Measurements from ENCODE around the gene PRODH.
"Not testable (repeated sequence)": the region's sequence is repeated elsewhere in the genome, so short reads cannot be mapped to it uniquely, and the experiment has no call there.

The PRODH gene

GRCh38 chr22:18952022-18952421 is 15.9 kb upstream of the PRODH start:
- no peak for DNase-seq

- no peak for DNase-seq
Measured at GRCh38 chr22:18950141-18950540, 14.0 kb upstream of the PRODH start.

GRCh38 chr22:18947905-18948304 is 11.8 kb upstream of the PRODH start:
- no peak for DNase-seq

- not testable (repeated sequence) for DNase-seq
Measured at GRCh38 chr22:18947105-18947504, 11.0 kb upstream of the PRODH start.

GRCh38 chr22:18938691-18939090 is 2.6 kb upstream of the PRODH start:
- DNase-seq = not testable (repeated sequence)

GRCh38 chr22:18934688-18935087 is 1.4 kb downstream of the PRODH start:
- not testable (repeated sequence) for DNase-seq

DNA sequence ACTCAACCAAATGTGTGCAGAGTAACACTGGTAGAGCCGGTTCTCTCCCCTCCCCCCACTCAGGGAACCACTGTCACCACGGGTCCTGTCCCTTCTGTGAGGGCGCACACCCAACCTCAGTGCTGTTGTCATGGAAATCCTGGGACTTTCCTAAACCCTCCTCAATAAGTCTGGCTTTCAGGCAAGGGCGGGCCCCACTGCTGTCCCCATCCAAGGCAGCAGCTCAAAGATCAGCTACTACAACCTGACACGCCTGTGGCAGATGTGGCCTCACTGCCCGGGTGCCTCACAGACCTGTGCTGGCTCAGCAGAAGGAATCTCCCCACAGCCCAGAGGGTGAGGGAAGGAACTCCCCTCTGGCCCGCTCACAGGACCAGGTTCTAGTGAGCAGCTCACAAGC is 2.2 kb downstream of the PRODH start:
- no peak for DNase-seq

DNA sequence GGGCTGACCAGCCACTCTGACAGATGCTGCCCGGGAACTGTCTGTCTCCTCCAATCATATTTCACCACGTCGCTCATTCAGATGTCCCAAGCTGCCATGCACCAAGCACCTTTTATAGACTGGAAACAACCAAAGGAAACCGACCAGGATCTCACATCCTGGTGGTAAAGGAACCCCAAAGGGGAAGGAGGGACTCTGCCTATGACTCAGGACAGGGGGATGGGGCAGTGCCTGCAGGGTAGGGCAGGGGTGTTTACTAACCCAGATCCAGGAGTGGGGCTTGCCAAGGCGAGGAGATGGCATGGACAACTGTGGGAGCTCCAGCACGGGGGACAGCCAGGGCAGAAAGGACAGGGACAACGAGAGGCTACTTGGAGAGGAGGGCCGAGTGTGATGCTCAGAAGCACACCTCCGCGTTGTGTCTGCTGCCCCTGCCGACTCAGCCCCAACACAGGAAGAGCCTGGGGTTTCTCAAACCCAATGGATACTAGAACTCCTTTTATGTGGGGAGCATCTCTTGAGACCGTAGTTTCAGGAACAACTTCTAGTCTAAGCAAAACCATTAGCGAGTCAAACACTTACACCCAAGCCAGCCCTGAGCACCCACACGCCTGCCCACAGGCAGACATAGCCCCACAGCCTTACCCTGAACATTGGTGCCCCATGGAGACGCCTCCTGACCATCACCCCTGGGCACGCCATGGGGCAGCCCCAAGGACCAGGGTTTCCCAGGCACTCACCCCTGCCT is 4.0 kb downstream of the PRODH start:
- DNase-seq = no peak

DNA sequence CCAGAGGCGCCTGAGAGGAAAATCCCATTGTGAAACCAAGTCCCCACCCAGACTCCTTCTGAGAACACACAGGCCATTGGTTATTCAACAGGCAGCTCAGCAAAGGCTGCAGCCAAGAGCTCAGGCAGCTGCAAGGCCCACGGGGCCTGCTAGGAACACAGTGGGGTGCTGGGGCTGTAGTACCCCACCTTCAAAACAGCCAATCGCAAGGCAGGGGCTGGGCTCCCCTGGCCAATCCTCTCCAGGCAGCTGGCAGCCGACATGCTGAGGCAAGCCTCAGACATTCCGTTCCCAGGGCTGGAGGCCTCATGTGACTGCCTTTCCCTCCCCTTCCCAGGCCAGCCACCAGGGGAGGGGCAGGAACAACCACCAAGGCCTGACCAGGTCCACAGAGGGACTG is 6.6 kb downstream of the PRODH start:
- DNase-seq = no peak

GRCh38 chr22:18927573-18927972 is 8.5 kb downstream of the PRODH start:
- no peak for DNase-seq

DNA sequence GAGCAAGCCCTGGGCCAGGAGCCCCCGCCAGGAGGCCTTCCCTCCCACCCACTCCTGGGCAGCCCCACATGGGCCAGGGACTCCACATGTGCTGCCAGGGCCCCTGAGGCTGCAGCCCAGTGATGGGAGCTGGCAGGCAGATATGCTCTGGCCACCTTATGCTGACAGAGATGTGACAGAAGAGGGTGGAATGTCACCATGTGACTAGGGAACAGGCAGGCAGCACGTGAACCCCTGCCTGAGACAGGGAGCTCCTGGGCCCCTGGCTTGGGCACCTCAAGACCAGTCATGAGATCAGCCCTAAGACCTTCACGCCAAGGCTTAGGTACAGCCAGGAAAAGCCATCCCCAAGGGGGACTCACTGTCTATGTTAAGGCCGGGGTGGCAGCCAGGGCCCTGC is 9.1 kb downstream of the PRODH start:
- DNase-seq = no peak

DNA sequence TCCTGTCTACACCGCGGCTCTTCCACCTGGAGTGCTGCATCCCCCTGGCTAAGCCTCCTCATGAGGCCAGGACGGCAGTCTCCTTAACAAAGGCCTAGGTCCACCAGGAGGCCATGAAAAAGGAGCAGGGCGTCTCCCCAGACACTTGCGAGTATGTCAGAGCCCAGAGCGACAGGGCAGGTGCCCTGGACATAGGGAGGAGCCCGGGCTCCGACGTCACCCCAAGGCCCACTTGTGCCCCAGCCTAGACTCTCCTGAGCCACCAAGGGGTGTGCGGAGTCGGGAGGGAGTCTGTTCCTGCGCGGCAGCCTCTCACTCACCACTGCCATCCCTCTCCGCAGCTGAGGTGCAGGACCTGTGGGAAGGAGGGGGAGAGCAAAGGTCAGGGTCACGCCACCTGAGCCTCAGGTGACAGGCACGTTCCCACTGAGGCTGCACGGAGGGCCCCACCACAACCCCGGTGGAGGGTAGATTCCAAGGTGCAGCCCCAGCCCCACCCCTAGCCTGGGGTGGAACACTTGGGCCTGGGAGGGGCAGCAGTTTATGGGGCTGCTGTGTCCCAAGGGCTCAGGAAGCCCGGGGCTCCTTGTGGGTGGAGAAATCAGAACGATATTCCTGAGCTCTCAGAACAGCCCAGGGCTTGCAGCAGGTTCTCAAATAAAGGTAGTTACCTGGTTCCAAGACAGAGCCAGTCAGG is 10.6 kb downstream of the PRODH start:
- no peak for DNase-seq

DNA sequence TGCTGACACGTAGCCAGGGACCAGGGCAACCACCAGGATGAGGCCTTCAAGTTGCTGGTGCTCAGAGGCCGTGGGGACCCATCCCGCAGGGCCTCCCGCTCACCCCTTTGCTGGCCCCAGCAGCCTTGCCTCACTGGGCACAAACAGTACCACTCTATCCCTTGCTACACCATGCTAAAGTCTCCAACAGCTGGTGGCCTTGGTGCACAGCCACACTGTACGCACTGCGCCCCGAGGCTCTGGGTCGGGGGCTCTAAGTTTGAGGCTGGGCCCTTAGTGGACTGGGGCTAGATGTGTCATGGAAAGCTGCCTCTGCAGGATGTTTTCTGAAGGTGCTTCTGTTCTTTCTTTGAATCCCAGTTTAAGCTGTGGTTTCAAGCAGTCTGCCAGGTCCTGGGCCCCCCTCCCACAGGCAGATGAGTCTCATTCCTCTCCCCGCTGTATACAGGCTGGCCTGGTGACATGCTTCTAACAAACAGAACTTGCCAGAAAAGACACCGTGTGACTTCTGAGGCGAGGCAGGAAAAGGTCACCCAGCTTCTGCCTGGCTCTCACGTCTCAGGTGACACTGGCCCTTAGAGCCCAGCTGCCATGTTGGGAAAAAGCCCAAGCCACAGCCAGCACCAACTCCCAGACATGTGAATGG is 15.7 kb downstream of the PRODH start:
- not testable (repeated sequence) for DNase-seq

DNA sequence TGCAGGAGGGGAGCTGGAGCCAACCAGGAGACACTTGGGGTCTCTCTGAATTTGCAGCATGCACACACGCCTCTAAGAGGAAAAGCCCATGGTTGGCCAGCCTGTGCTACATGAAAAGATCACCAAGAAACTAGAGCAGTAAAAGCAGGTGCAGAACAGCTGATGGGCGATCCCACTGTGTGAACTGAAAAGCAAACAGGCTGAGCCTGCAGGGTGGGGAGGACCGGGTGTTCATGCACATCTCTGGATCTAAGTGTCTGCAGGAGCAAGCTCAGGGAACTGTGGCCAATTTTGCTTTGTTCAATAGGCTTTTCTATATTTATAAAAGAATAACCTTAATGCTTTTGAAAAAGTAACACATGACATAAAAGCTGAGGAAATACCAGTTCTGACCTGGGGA is 18.3 kb downstream of the PRODH start:
- not testable (repeated sequence) for DNase-seq

- not testable (repeated sequence) for DNase-seq
Measured at GRCh38 chr22:18915550-18915949, 20.5 kb downstream of the PRODH start.

GRCh38 chr22:18914558-18914957 is 21.5 kb downstream of the PRODH start:
- DNase-seq = not testable (repeated sequence)

DNA sequence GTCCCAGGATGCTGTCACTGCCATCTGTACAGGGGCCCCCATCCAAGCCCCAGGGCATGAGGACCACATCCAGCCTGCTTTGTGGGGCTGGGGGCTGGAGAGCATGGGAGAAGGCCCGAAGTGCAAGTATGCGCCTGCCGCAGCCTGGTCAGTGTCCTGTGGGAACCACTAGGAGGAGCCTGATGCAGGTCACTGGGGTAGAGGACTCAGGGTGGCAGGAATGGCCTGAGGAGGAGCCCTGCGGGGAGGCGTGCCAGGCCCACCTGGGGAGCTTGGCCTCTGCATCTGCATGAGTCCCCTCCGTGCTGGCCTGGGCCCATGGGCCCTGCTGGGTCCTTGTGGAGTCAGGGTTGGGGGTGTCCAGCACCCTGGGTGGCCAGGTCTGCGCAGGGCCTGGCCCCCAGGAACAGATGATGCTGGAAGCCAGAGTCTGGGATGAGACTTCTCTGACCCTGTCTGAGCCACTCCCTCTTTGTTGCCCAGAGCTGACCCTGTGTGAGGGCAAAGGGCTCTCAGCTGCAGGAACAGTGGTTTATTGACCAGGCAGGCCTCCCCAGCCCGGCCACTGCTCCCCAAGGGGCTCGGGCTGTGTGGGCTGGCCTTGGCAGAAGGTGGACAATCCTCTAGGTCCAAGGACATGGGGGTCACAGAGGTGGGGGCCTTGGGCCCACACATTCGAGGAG is 23.7 kb downstream of the PRODH start:
- DNase-seq = not testable (repeated sequence)

DNA sequence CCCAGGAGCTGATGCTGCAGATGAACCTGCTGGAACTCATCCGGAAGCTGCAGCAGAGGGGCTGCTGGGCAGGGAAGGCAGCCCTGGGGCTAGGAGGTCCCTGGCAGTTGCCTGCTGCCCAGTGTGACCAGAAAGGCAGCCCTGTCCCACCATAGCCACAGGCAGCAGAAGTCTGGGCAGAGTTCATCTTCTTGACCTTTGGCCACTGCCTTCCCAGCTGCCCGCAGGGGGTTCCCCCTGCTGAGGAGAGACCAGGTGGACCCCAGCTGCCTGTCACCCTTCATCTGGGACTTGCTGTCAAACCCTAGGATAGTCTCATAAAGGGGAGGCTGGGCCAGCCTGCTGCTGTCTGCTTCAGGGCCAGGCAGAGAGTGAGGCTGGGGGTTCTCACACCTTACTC is 24.6 kb downstream of the PRODH start:
- not testable (repeated sequence) for DNase-seq

- no peak for DNase-seq
Measured at GRCh38 chr22:18909556-18909955, 26.5 kb downstream of the PRODH start.

- no peak for DNase-seq
Measured at GRCh38 chr22:18906896-18907295, 29.2 kb downstream of the PRODH start.

GRCh38 chr22:18906410-18906745 is 29.7 kb downstream of the PRODH start:
- not testable (repeated sequence) for DNase-seq

DNA sequence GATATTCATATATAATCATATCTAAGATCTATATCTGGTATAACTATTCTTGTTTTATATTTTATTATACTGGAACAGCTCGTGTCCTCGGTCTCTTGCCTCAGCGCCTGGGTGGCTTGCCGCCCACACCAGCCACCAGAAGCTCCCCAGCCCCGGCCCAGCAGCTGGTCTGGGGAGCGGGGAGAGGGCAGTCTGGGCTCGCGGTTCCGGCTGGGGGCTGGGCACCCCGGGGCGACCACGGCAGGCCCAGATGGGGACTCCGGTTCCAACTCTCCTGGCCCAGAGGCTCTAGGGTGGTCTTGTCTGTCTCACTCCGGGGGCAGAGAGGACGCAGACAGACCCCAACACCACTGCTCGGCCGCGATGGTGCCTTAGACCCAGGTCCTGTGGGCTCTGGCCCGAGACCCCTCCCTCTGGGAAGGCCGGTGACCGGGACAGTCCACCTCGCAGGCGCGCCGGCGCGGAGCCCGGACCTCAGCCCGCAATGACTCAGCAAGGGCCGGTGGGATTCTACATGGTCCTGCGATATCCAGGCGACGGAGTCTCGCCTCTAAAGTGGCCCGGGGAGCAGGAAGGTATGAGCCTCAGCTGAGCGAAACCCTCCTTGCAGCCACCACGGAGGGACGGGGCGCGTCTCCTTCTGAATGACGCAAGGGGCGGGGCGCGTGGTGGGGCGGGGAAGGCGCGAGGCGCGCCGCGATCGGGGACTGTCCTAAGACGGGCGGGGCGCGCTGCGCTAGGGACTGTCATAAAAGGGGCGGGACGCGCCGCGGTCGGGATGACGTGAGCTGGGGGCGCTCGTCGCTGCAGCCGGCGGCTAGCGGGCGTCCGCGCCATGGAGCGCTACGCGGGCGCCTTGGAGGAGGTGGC is 30.3 kb downstream of the PRODH start, which contains the start of gene DGCR6:
TSS of gene DGCR6 (plus strand) at position 781 of the 870 bp plus-strand sequence. CDS start at position 836, 55 bp downstream.
- DNase-seq = no peak

All from activated T-cell treated with anti-CD3 and anti-CD28 coated beads, Interleukin-2, amount 50 U/mL, for 1 hour (primary cell).